Measurements from ENCODE around the gene SLC37A1.

Gene SLC37A1

DNA sequence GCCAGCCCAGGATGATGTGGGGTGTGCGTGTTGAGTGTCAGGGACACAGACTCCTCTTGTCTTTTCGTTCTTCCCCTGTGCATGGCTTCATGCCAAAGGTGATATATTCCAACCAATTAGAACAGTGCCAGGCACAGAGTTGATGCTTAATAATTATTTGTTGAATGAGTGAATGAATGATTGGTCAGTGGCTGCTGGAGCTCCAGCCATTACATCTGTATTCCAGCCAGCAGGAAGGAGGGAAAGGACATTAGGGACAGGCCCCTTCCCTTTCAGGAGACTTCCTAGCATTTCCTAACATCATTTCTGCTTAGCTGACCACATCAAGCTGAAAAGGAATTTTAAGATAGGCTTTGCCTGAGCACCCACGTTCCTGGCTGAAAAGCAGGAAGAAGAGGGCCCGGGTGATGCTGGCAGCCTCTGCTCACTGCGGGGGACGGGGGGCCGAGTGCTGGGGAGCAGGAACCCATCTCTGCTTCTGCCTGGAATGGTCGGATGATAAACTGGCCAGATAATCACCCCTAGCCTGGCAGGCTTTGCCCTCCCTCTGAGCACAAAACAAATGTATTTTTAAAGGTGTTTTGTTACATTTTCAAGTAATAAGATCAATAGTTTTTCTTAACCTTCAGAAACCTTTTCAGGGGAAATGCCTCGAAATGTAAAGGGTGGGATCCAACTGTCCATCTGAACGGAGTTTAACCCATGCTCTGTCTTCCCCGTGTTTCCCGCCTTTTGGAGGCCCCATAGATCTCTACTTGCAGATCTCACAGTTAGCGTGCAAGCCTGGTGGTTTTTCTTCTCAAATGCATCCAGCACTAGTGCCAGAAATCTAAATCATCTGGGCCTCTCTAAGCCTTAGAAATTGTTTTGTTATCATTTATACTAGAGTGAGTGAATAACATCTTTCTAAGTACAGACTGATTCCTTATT is 39.0 kb downstream of the SLC37A1 start:
- in situ Hi-C loops (cut with HindIII; ENCODE audit: low pct_ligation_motif_present, low pct_unique_long_range_greater_than_20kb, low sequenced_read_pairs): no loop called here

DNA sequence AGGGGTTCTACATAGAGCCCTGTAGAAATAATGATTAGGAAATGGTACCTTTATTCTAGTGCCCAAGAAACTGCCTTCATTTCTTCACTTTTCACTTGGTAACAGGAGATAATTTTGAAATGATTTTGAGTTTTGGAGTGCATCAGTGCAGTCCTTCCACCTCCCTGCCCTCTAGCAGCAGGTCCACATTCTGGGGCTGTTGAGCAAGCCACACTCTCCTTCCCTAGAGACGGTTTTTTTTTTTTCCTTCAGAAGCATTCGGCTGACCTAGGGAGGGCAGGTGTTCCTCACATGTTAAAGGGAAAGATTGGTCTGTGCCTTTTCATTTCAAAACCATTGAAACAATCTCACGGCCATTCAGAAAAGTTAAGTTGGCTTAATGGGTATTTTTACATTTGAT is 39.8 kb downstream of the SLC37A1 start:
- DNase-seq: no peak
- in situ Hi-C loops (cut with HindIII; ENCODE audit: low pct_ligation_motif_present, low pct_unique_long_range_greater_than_20kb, low sequenced_read_pairs): no loop called here

More for the DNA sequence above, 39.0 kb downstream of the SLC37A1 start:
- no peak for DNase-seq

DNA sequence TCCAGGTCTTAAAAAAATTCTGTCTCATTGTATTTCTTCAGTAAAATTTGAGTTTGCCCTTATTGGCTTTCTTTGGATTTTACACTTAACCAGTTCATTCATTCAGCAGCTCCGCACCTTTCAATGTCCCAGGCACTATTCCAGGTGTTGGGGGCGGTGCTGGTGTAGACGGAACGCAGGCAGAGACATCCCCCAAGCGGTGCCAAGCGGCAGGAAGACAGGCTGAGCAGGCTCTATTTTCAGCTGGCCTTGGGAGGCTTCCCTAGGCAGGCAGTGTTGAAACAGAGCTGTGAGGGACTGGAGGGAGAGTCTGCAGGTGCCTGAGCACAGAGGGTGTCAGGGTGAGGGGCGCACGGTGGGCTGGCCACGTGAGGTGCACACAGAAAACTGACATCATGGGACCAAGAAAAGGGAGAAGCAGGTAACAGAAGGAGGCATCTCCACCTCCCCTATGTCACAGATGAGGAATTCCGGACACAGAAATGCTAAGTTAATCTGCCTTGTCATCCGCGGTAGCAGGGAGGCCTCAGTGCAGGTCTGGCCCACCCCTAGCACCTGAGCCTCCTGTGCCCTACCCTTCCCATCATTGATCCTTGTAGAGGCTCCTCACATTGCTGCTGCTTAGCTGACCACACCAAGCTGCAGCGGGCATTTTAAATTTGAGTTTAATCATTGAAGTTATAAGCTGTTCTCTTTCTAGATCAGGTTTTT is 40.8 kb downstream of the SLC37A1 start:
- no peak for DNase-seq
- in situ Hi-C loops (cut with HindIII; ENCODE audit: low pct_ligation_motif_present, low pct_unique_long_range_greater_than_20kb, low sequenced_read_pairs): no loop called here

DNA sequence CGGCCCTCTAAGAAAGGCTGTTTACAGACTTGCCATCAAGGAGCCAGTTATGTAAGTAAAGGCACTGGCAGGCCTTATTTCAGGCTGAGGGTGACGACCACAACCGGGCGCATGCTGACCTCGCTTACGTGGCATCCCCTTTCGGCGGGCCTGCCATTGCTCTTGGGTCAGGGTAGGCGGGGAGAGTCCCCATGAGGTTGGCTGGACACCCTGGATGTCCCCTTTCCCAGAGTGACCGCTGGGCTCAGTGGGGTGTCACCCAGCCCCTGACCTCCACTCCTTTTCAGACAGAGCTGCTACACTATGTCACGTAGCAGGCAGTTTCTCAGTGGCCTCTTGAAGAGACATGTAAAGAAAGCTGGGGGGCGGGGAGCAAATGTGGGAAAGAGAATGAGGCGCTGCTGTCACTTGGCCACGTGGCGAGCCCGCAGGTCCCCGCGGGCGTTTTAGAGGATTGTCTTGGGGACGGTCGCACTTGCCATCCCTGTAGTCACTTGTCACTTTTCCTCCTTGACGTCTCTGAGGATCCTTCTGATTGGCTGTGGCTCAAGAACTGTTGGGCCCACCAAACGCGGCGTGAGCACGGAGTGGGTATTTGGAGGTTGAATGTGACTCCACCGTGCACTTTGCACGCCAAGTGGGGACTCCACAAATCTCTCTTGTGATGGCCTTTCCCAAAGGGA is 42.2 kb downstream of the SLC37A1 start:
- in situ Hi-C loops (cut with HindIII; ENCODE audit: low pct_ligation_motif_present, low pct_unique_long_range_greater_than_20kb, low sequenced_read_pairs): no loop called here
- DNase-seq: no peak

DNA sequence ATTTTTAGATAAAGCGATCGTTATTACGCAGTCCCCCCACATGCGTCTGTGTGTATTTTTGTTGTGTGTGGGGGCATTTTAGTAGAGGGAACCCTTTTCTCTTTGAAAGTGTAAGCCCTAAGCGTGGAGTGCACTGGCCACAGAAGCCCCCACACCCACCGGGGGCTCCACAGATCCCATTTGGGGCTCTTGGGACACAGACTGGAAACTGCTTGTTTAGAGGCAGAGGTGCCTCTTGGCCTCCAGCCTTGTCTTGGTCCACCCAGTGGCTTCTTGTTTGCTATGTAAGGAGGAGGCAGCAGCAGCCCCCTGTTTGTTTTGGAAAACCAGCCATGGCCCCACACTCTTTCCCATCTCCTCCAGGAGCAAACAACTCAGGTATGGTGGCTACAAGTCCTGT is 42.8 kb downstream of the SLC37A1 start:
- DNase-seq: no peak
- in situ Hi-C loops (cut with HindIII; ENCODE audit: low pct_ligation_motif_present, low pct_unique_long_range_greater_than_20kb, low sequenced_read_pairs): no loop called here

DNA sequence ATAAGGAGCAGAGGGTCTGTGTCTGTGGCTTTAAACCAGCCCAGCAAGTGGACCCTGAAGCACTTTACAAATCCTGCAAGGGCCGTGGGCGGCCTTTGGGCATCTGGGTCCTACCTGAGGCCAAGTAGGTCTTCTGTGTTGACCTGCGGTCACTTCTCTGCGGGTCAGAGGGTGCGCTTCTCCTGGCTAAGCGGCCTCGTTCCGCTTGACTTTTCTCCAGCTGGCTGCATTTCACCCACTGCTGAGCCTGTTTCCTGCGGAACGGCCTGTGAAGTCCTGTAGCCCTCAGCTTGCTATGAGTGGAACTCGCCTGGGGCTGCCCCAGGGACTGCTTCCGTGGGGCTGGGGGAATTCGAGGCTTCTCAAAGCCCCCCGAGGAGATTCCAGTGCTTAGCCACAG is 43.3 kb downstream of the SLC37A1 start:
- no peak for DNase-seq
- in situ Hi-C loops (cut with HindIII; ENCODE audit: low pct_ligation_motif_present, low pct_unique_long_range_greater_than_20kb, low sequenced_read_pairs): no loop called here

DNA sequence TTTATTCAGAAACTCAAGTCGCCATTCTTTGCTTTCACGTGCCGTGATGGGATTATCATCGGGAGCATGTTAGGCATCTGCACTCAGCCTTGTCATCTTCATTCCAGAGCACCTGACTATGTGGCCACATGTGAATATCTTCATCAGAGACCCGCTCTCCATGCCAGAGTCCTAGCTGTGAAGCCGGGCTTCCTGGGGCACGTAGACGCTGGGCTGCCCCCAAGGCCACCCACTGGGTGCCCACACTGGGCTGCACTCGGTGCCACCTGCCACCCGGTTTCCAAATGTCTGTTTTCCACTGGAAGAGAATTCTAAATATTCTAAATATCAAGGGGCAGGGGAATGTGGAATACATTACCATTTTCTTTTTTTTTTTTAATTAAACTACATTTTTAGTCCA is 43.8 kb downstream of the SLC37A1 start:
- no peak for DNase-seq
- in situ Hi-C loops (cut with HindIII; ENCODE audit: low pct_ligation_motif_present, low pct_unique_long_range_greater_than_20kb, low sequenced_read_pairs): no loop called here

DNA sequence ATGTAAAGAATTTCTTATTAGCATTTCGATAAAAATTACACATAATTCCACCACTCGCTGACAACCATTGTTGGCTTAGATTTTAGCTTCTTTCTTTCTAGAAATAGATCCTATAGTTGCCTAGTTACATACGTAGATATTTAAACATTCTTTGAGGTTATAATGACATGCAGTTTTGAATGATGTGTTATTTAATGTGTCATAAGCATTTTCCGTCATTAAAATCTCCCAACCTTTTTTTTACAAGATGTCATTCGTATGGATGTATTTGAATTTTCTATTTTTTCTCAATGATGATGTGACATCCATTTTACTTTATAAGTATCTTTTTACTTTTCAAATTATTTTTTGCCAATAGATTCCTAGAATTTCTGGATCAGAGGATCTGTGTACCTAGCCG is 44.7 kb downstream of the SLC37A1 start:
- in situ Hi-C loops (cut with HindIII; ENCODE audit: low pct_ligation_motif_present, low pct_unique_long_range_greater_than_20kb, low sequenced_read_pairs): no loop called here
- no peak for DNase-seq

DNA sequence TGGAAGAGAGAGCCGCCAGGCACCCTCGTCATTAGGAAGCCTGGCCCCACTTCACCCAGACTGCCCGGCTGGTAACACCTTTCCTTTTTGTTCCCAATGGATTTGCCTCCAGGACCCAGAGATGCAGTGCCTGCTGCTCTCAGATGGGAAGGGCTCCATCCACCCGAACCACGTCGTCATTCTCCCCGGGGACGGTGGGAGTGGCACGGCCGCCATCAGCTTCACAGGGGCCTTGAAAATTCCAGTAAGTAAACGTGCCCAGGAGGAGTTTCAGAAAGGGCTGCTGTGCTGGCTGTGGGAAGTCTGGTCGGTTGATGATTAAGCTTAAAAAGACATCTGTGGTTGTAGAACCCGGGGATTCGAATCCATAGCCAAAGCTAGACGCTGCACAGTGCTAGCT is 45.2 kb downstream of the SLC37A1 start:
- no peak for DNase-seq
- in situ Hi-C loops (cut with HindIII; ENCODE audit: low pct_ligation_motif_present, low pct_unique_long_range_greater_than_20kb, low sequenced_read_pairs): no loop called here

DNA sequence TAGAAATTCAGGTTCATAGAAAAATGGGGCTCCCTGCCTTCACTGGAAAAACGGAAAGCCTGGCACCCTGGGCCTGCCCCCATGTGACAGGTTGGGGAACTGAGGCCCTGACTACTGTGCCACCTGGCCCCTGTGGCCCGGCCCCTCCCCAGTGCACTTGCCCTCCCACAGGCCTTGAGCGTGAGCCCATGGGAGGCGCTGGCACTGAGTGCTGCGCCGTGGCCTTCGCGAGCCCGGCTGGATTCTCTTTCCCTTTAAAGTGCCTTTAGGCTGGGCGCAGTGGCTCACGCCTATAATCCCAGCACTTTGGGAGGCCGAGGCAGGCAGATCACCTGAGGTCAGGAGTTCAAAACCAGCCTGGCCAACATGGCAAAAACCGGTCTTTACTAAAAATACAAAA is 45.7 kb downstream of the SLC37A1 start:
- DNase-seq: no peak
- in situ Hi-C loops (cut with HindIII; ENCODE audit: low pct_ligation_motif_present, low pct_unique_long_range_greater_than_20kb, low sequenced_read_pairs): no loop called here

DNA sequence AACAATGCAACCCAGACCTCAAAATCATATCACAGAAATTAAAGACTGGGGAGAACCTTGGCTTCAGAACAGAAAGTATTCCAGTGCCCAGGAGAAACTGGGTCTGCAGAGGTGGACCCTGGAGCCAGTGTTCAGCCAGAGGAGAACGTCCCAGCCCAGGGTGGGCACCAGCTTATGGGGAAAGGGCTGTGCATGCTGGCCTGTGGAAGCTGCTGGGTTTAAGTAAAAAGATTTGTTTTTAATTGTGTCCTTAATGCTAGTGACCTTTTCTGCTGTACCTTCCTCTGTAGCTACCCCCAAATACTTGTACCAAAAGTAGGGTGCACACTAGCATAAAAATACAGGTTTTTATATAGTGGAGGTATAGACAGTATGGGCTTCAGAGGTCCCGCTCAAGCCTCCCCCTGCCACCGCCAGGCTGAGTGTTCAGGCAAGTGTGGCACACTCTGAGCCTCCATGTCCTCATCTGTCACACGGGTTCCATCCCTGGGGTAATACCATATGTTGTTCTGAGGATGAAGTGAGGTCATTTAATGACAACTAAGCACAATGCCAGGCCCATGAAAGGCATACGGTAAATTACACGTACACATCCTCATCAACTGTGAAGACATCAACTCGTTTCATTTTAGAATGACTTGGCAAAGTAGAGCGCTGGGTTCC is 47.0 kb downstream of the SLC37A1 start:
- no peak for DNase-seq
- in situ Hi-C loops (cut with HindIII; ENCODE audit: low pct_ligation_motif_present, low pct_unique_long_range_greater_than_20kb, low sequenced_read_pairs): no loop called here

DNA sequence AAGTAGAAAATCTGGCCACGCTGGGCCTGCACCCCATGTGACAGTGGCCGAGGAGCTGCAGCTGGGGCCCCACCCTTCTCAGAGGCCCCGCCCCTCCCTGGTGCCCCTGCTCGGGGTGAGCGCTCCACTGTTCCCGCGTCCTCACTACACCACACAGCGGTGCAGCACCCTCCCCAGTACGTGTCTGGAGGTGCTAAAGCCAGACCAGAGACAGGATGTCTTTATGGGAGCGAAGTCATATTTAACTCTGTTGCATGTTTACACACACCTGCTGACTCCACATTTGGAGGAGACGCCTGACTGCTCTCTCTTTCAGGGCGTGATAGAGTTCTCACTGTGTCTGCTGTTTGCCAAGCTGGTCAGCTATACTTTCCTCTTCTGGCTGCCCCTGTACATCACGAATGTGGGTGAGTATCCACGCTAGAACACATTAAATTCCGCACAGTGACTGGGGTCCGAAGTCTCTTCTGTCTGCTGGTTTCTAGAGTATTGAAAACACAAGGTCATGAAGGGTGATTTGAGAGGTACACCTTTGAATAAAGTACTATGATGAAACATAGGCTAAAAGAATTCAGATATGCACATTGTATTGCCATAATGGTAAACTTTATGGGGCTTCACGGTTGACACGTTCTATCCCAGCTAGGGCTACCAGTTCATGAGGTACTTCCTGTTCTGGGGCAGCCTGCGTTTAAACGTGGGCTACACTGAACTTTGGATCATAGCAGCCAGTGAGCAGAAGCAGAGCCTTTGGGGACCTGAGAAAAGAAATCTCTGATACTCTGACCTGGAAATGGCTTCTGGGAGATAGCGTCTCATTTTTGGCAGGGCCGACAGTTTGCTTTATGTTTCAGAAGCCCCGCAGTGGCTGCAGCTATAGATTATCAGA is 48.4 kb downstream of the SLC37A1 start:
- no peak for DNase-seq

DNA sequence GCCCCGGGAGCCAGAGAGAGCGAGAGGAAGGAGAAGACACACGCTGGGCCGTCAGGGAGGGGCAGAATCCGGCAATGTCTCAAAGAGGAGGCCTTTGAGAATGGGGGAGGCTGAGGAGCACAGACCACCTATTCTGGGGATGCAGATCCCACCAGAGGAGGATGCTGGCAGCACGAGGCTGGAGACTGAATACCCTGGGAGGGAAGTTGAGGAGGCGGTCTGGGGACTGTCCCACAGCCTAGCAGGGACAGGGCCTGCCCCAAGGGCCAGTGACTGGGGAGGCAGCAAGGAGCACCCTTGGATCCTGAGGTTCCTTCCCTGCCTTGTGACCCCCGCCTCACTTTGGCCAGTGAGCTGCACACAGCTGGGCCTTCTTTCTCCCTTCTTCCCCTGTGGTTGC is 49.2 kb downstream of the SLC37A1 start:
- no peak for DNase-seq
- in situ Hi-C loops (cut with HindIII; ENCODE audit: low pct_ligation_motif_present, low pct_unique_long_range_greater_than_20kb, low sequenced_read_pairs): no loop called here

More for the DNA sequence above, 48.4 kb downstream of the SLC37A1 start:
- in situ Hi-C loops (cut with HindIII; ENCODE audit: low pct_ligation_motif_present, low pct_unique_long_range_greater_than_20kb, low sequenced_read_pairs): no loop called here

DNA sequence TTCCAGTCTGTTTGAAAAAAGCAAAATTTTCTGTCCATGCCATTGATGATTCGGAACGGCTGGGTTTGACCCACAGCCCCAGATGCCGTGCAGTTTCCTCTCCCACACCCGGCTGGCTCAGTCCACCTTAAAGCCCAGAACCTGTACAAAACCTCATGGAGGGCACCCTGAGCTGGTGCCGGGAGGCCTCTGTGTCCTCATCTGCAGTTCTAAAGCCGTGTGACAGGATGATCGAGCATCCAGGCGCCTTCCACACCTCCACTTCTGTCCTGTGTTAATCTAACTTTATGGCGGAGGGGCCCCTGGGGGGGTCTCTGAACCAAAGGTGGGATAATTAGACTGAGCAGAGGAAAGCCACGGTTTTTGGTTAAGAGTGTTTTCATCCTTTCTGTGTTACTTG is 49.6 kb downstream of the SLC37A1 start:
- in situ Hi-C loops (cut with HindIII; ENCODE audit: low pct_ligation_motif_present, low pct_unique_long_range_greater_than_20kb, low sequenced_read_pairs): no loop called here

DNA sequence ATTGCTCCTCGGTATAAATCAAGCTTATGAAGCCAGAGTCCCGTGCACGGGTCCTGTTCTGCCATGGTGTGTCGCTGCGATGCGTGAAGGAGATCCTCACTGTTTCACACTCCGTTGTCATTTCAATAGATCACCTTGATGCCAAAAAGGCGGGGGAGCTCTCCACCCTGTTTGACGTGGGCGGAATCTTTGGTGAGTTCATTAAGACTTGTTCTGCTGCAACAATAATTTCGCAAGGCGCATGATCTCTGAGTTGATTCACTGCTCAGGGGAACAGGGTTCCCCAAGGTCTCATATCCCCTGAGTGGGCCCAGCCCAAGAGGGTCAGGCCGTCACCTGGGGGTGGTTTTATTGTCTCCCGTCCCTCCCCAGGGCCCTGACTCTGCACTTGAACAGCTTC is 50.0 kb downstream of the SLC37A1 start:
- in situ Hi-C loops (cut with HindIII; ENCODE audit: low pct_ligation_motif_present, low pct_unique_long_range_greater_than_20kb, low sequenced_read_pairs): no loop called here
- no peak for DNase-seq

More for the DNA sequence above, 49.6 kb downstream of the SLC37A1 start:
- no peak for DNase-seq

DNA sequence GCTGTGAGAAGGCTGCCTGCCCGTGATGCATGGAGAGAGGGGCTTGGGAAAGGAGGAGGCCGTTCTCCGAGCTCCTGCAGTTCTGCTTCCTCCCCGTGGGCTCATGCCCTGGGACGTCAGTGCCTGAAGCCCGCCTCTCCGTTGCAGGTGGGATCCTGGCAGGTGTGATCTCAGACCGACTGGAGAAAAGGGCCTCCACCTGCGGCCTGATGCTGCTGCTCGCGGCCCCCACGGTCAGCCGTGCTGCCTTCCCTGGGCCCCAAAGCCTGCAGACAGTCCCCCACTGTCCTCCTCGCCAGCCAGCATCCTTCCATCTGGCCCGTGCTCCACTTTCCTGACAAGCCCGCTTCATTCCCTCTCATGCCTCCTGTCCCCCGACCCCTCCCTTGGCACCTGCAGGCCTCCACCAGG is 50.9 kb downstream of the SLC37A1 start:
- in situ Hi-C loops (cut with HindIII; ENCODE audit: low pct_ligation_motif_present, low pct_unique_long_range_greater_than_20kb, low sequenced_read_pairs): no loop called here
- DNase-seq: no peak

DNA sequence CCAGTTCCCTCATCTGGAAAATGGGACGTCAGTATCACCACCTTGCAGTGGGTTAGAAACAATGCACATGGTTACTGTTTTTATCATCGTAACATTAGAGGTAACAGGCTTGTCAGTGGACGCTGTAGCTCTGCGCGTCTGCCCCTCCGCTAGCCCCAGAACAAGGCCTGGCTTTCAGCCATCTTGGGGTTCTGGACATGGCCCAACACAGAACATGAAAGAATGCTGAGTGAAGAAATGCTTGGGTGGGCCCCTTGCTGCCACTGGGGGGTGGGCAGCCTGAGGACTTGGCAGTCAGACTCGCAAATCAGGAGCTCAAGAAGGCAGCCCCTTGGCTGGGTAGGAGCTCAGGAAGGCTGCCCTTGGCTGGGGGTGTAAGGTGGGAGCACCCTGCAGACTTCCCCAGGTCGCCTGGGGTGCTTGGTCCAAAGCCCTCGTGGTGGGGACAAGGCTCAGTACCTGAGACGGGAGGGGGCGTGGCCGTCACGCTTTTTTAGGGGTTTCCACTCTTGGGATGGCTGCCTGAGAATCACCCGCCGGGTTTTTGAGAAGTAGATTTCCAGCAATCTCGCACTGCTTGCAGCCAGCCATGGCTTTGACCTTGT is 51.7 kb downstream of the SLC37A1 start:
- in situ Hi-C loops (cut with HindIII; ENCODE audit: low pct_ligation_motif_present, low pct_unique_long_range_greater_than_20kb, low sequenced_read_pairs): no loop called here

More for the DNA sequence above, 51.7 kb downstream of the SLC37A1 start:
- no peak for DNase-seq

Measured in ACHN (cell line).